PFSK-1 (cell line): ENCODE measurements around the gene RPE65.

Experiments used
- FOXP2 ChIP-seq: optimal IDR thresholded peaks from 2 replicates; pipeline ENCODE3; 2011; ENCODE audit warnings: borderline replicate concordance, control low read depth, inconsistent platforms; ENCODE audit not compliant: insufficient read depth; ENCODE audit errors: extremely low read length, extremely low read depth
- POLR2AphosphoS5 ChIP-seq: IDR thresholded peaks from 2 replicates; pipeline ENCODE4 v1.6.1; 2012; ENCODE audit warnings: low read depth, mild to moderate bottlenecking, control low read depth, low read length, moderate library complexity
- REST ChIP-seq, 2 experiments: IDR thresholded peaks; 2 replicates each; pipeline versions ENCODE4 v1.6.1 to v1.8.0; 2011 to 2012; ENCODE audit warnings: low read depth in 2 of 2, low read length in 2 of 2, control low read depth in 1 of 2, inconsistent platforms in 1 of 2, mild to moderate bottlenecking in 1 of 2, moderate library complexity in 1 of 2; ENCODE audit not compliant: insufficient read depth in 1 of 2
- SIN3A ChIP-seq: IDR thresholded peaks from 2 replicates; pipeline ENCODE4 v1.6.1; 2012; ENCODE audit warnings: mild to moderate bottlenecking, low read length, moderate library complexity, borderline replicate concordance; ENCODE audit not compliant: insufficient read depth
- TAF1 ChIP-seq: IDR thresholded peaks from 2 replicates; pipeline ENCODE4 v1.6.1; 2012; ENCODE audit warnings: low read length, control low read depth, borderline replicate concordance; ENCODE audit not compliant: insufficient read depth

Gene RPE65

GRCh38 chr1:68490046-68490651 is 40.4 kb upstream of the RPE65 start:
- TF ChIP-seq FOXP2 (no peak), SIN3A (no peak), POLR2AphosphoS5 (no peak), REST (IDR thresholded peaks at IDR 0.05; ENCODE audit: insufficient read depth in 1 of 2, low read depth in 2 of 2, low read length in 2 of 2) (no peak), TAF1 (no peak)

GRCh38 chr1:68485431-68486022 is 35.8 kb upstream of the RPE65 start:
- TF ChIP-seq FOXP2 (no peak), REST (IDR thresholded peaks at IDR 0.05; ENCODE audit: insufficient read depth in 1 of 2, low read depth in 2 of 2, low read length in 2 of 2) (no peak), TAF1 (no peak), SIN3A (no peak), POLR2AphosphoS5 (no peak)

- TF ChIP-seq REST (IDR thresholded peaks at IDR 0.05; ENCODE audit: insufficient read depth in 1 of 2, low read depth in 2 of 2, low read length in 2 of 2) (no peak), SIN3A (no peak), FOXP2 (no peak), TAF1 (no peak)
Measured at GRCh38 chr1:68484618-68485017, 34.9 kb upstream of the RPE65 start.

- TF ChIP-seq POLR2AphosphoS5, result no peak
- no peak for TF ChIP-seq REST (IDR thresholded peaks at IDR 0.05; ENCODE audit: insufficient read depth in 1 of 2, low read depth in 2 of 2, low read length in 2 of 2)
- TF ChIP-seq SIN3A, result no peak
- TF ChIP-seq TAF1, result no peak
- TF ChIP-seq FOXP2, result no peak
Measured at GRCh38 chr1:68481041-68481440, 31.3 kb upstream of the RPE65 start.
